ENCODE results near the gene CA11.

- TF ChIP-seq, protein P1, sequence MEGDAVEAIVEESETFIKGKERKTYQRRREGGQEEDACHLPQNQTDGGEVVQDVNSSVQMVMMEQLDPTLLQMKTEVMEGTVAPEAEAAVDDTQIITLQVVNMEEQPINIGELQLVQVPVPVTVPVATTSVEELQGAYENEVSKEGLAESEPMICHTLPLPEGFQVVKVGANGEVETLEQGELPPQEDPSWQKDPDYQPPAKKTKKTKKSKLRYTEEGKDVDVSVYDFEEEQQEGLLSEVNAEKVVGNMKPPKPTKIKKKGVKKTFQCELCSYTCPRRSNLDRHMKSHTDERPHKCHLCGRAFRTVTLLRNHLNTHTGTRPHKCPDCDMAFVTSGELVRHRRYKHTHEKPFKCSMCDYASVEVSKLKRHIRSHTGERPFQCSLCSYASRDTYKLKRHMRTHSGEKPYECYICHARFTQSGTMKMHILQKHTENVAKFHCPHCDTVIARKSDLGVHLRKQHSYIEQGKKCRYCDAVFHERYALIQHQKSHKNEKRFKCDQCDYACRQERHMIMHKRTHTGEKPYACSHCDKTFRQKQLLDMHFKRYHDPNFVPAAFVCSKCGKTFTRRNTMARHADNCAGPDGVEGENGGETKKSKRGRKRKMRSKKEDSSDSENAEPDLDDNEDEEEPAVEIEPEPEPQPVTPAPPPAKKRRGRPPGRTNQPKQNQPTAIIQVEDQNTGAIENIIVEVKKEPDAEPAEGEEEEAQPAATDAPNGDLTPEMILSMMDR (IDR thresholded peaks at IDR 0.05): no peak
- TF ChIP-seq POLR2A (IDR thresholded peaks at IDR 0.05): no peak
Observed at GRCh38 chr19:48624791-48625723, 20.9 kb downstream of the CA11 start.
